Measurements from ENCODE around the gene CNTNAP1. TPM values are rescaled to one million over a fixed set of nuclear protein-coding genes. Genes with fewer than 3 reads are reported as not detected.

Gene CNTNAP1
- total and polyA plus RNA-seq, 10 of the 15 experiments (the other 5 are each of a cell fraction or from before 2014, with no cell fraction given) = 0.95 to 29.9 (median 10.4) TPM

GRCh38 chr17:42723636-42724035 lies 41.3 kb downstream of the CNTNAP1 start:
- ATAC-seq (no peak), FAIRE-seq (no peak), DNase-seq (ENCODE audit: low read depth, low spot score) (no peak)
- H2AFZ ChIP-seq (ENCODE audit: control insufficient read depth, low read depth, low read length) = no peak overlapping the region
- H4K20me1 ChIP-seq (ENCODE audit: control insufficient read depth, insufficient read depth) = no peaks in the 10 kb centered on the region
- no peak overlapping the region for H3K4me3 ChIP-seq
- peaks cover 3 to 11% of the 10 kb centered on the region in 2 experiments for H3K36me3 ChIP-seq (ENCODE audit: control insufficient read depth in 2 of 2, insufficient read depth in 2 of 2, low read length in 1 of 2)
- ChIA-PET SMC1A (ENCODE audit: uncharacterized antibody, unreplicated experiment) (interaction anchor here (1.4 to 2.4 kb wide), 2 partner anchors 40 to 101 kb away, joined by 3 to 10 read pairs; partner anchors contain the start of gene BECN1), POLR2A (no interaction called here), RAD21 (ENCODE audit: unreplicated experiment) (interaction anchor here (1.6 kb wide), 1 partner anchor 40 kb away, joined by 7 read pairs; no protein-coding TSS in a partner anchor), CTCF (interaction anchor here (1.8 to 7.3 kb wide), 3 partner anchors 12 to 145 kb away, joined by 7 to 130 read pairs (median 11); partner anchors contain the start of genes PSMC3IP and RAMP2)
- whole genome bisulfite sequencing (ENCODE audit: insufficient coverage, insufficient replicate concordance, low lambda C conversion rate, missing lambda C conversion rate) = 96% methylated on average over 3 of the region's 3 CpGs
- intact Hi-C loops (cut with micrococcal nuclease; ENCODE audit: unreplicated experiment) = no loop called here
- H3K4me1 ChIP-seq (ENCODE audit: control insufficient read depth, insufficient read depth, low read length) = no peaks in the 10 kb centered on the region
- in situ Hi-C loops (cut with MboI) = loop anchor here (10.0 kb wide), 1 partner anchor 211 kb away; no protein-coding TSS in a partner anchor
- H3K9me3 ChIP-seq (replicated peaks; ENCODE audit: control insufficient read depth, insufficient read depth, low read length) = no peaks in the 10 kb centered on the region
- no peak overlapping the region for H3K9ac ChIP-seq (ENCODE audit: control insufficient read depth, insufficient read depth, low read length)
- H3K4me2 ChIP-seq (ENCODE audit: control insufficient read depth, insufficient read depth) = no peak overlapping the region
- H3K27ac ChIP-seq (ENCODE audit: control insufficient read depth, insufficient read depth) = no peak overlapping the region
- BruUV-seq (replicated peaks) = TSS peak; percentile 42
- TF ChIP-seq NFIC (IDR thresholded peaks at IDR 0.05; ENCODE audit: low read depth, low read length) (no peak), SREBF1 (IDR thresholded peaks at IDR 0.05; ENCODE audit: low read length) (no peak), SMAD1 (IDR thresholded peaks at IDR 0.05; ENCODE audit: low read depth, partially characterized antibody) (no peak), WRNIP1 (IDR thresholded peaks at IDR 0.05; ENCODE audit: borderline replicate concordance, low read depth, low read length) (no peak), HDGF (IDR thresholded peaks at IDR 0.05) (no peak), POLR2A (IDR thresholded peaks at IDR 0.05; ENCODE audit: low read depth, low read length) (no peak), ELK1 (IDR thresholded peaks at IDR 0.05; ENCODE audit: low read depth, low read length) (no peak), POLR2AphosphoS2 (IDR thresholded peaks at IDR 0.05; ENCODE audit: low read depth, low read length) (no peak), IRF3 (IDR thresholded peaks at IDR 0.05) (no peak), CHD1 (IDR thresholded peaks at IDR 0.05; ENCODE audit: low read depth, low read length) (no peak), BMI1 (IDR thresholded peaks at IDR 0.05; ENCODE audit: borderline replicate concordance) (no peak)
- H3K27me3 ChIP-seq (replicated peaks in 1 of 2; ENCODE audit: control insufficient read depth in 2 of 2, insufficient read depth in 2 of 2, low read length in 1 of 2) = no peaks in the 10 kb centered on the region
- H3K79me2 ChIP-seq (ENCODE audit: control insufficient read depth, insufficient read depth, low read length) = no peaks in the 10 kb centered on the region

Data from GM12878 (cell line).